ENCODE results near the gene ADAMTS18.
A peak's percentile ranks its signal among the peaks of the same experiment; 100 is the strongest.
"Not testable (repeated sequence)": the region's sequence is repeated elsewhere in the genome, so short reads cannot be mapped to it uniquely, and the experiment has no call there.

Gene ADAMTS18

GRCh38 chr16:77275303-77275702 lies 159.5 kb downstream of the ADAMTS18 start:
- DNase-seq = not testable (repeated sequence)

- DNase-seq = no peak
These were observed 161.0 kb downstream of the ADAMTS18 start for GRCh38 chr16:77273815-77274214.

- DNase-seq = no peak
These were observed 163.1 kb downstream of the ADAMTS18 start for GRCh38 chr16:77271532-77272426.

- not testable (repeated sequence) for DNase-seq
These were observed 168.6 kb downstream of the ADAMTS18 start for GRCh38 chr16:77266185-77266584.

- DNase-seq = no peak
These were observed 171.9 kb downstream of the ADAMTS18 start for GRCh38 chr16:77262971-77263370.

GRCh38 chr16:77250400-77250799 lies 184.4 kb downstream of the ADAMTS18 start:
- no peak for DNase-seq

GRCh38 chr16:77246150-77246549 lies 188.7 kb downstream of the ADAMTS18 start:
- DNase-seq = no peak

- not testable (repeated sequence) for DNase-seq
These were observed 192.4 kb downstream of the ADAMTS18 start for GRCh38 chr16:77242471-77242870.

GRCh38 chr16:77238593-77238992 lies 196.2 kb downstream of the ADAMTS18 start:
- no peak for DNase-seq

- peak; percentile 39 for DNase-seq
These were observed 198.7 kb downstream of the ADAMTS18 start for GRCh38 chr16:77236063-77236511.

GRCh38 chr16:77234611-77235010 lies 200.2 kb downstream of the ADAMTS18 start:
- no peak for DNase-seq

- DNase-seq = no peak
These were observed 200.9 kb downstream of the ADAMTS18 start for GRCh38 chr16:77233799-77234519.
